K562 (cell line): Measurements from ENCODE around the gene FOXS1. TPM values are rescaled to one million over a fixed set of nuclear protein-coding genes. Genes with fewer than 3 reads are reported as not detected.

Source experiments
- ATAC-seq: fragments of 200-7000 bp; cut with Tn5 transposase; 3 replicates; pipeline ENCODE4 v1.9.1; 2020; ENCODE audit warnings: moderate library complexity
- BruUV-seq: library from RNA; stranded (reverse); fragments of 400-500 nt; replicated peaks from 2 replicates; lab custom pipeline; 2021; lab: Mats Ljungman, UMichigan
- CTCF ChIA-PET: fragments of 300-600 bp; formaldehyde crosslinking; extraction: SDS; loops from one replicate; lab custom pipeline; 2021; ENCODE audit warnings: low intra/inter-chr PET ratio; lab: Yijun Ruan, JAX
- POLR2A ChIA-PET: fragments of 300-600, 350-650 bp; sonication (Branson Sonifier 250); formaldehyde crosslinking; extraction: SDS; loops from one replicate; lab custom pipeline; 2021; ENCODE audit warnings: antibody characterized with exemption, inconsistent platforms; lab: Yijun Ruan, JAX
- DNase-seq, 4 experiments: peaks; one replicate each; pipeline versions ENCODE4 v3.0.0 to v3.0.0-alpha.2; 2011 to 2018; ENCODE audit warnings: low spot score in 3 of 4, mixed read lengths in 3 of 4; ENCODE audit errors: extremely low read depth in 1 of 4
- FAIRE-seq: peaks from 2 replicates; lab custom pipeline; 2011; peaks lifted over from hg19 to GRCh38; lab: Jason Lieb, UNC
- H2AFZ ChIP-seq: 2 replicates; pipeline ENCODE4 v1.6.0; 2011; ENCODE audit warnings: low read depth, low read length, control low read depth, inconsistent platforms
- H3K27ac ChIP-seq: fragments of 200-600 bp; 3 replicates; pipeline ENCODE4 v1.8.0; 2011; ENCODE audit warnings: low read depth, mild to moderate bottlenecking, control low read depth, inconsistent platforms, low read length, moderate library complexity, mixed read lengths; ENCODE audit errors: extremely low read depth
- H3K27me3 ChIP-seq, 2 experiments: fragments of 300-600 bp in 1 of 2; 2 replicates in 1 of 2; 3 replicates in 1 of 2; pipeline versions ENCODE4 v1.6.0 to v1.8.0; 2011; ENCODE audit warnings: inconsistent platforms in 2 of 2, low read length in 2 of 2, mild to moderate bottlenecking in 1 of 2, mixed read lengths in 1 of 2, moderate library complexity in 1 of 2; ENCODE audit not compliant: control insufficient read depth in 2 of 2, insufficient read depth in 2 of 2
- H3K36me3 ChIP-seq: fragments of 300-600 bp; 3 replicates; pipeline ENCODE4 v1.8.0; 2011; ENCODE audit warnings: mild to moderate bottlenecking, low read length, inconsistent platforms; ENCODE audit not compliant: control insufficient read depth, insufficient read depth
- H3K4me1 ChIP-seq, 2 experiments: fragments of 200-600 bp in 1 of 2; replicated peaks in 1 of 2; 2 replicates in 1 of 2; 3 replicates in 1 of 2; pipeline versions ENCODE4 v1.5.1 to v1.8.0; 2011; ENCODE audit warnings: inconsistent platforms in 2 of 2, low read length in 2 of 2, mild to moderate bottlenecking in 1 of 2, mixed read lengths in 1 of 2, moderate library complexity in 1 of 2; ENCODE audit not compliant: control insufficient read depth in 2 of 2, insufficient read depth in 2 of 2
- H3K4me2 ChIP-seq: 2 replicates; pipeline ENCODE4 v1.6.1; 2011; ENCODE audit warnings: low read length, control low read depth, inconsistent platforms, mixed read lengths; ENCODE audit not compliant: insufficient read depth
- H3K4me3 ChIP-seq: fragments of 200-600 bp; sonication (generic), shearing (Covaris generic); 2 replicates; pipeline ENCODE4 v1.5.1; 2016; ENCODE audit warnings: control low read depth, inconsistent platforms
- H3K79me2 ChIP-seq: fragments of 200-600 bp; 3 replicates; pipeline ENCODE4 v1.8.0; 2011; ENCODE audit warnings: low read length, inconsistent platforms; ENCODE audit not compliant: control insufficient read depth, insufficient read depth
- H3K9ac ChIP-seq, 2 experiments: 2 replicates each; pipeline versions ENCODE4 v1.6.0 to v1.6.1; 2011; ENCODE audit warnings: low read depth in 2 of 2, low read length in 2 of 2, control low read depth in 1 of 2, inconsistent platforms in 1 of 2, mild to moderate bottlenecking in 1 of 2, mixed read lengths in 1 of 2; ENCODE audit not compliant: insufficient read depth in 1 of 2
- H3K9me1 ChIP-seq: one replicate; pipeline ENCODE4 v1.6.0; 2011; ENCODE audit warnings: inconsistent platforms, mild to moderate bottlenecking, low read length, moderate library complexity; ENCODE audit not compliant: control insufficient read depth, insufficient read depth
- H3K9me3 ChIP-seq: replicated peaks from 2 replicates; pipeline ENCODE4 v1.5.1; 2011; ENCODE audit warnings: low read depth, low read length, inconsistent platforms; ENCODE audit not compliant: control insufficient read depth, insufficient read depth
- H4K20me1 ChIP-seq: replicated peaks from 2 replicates; pipeline ENCODE4 v1.6.1; 2011; ENCODE audit warnings: low read length, inconsistent platforms, mixed read lengths; ENCODE audit not compliant: control insufficient read depth, insufficient read depth
- ARID1B ChIP-seq: fragments of 450-650 bp; IDR thresholded peaks from 2 replicates; pipeline ENCODE4 v1.6.1; 2016; ENCODE audit warnings: antibody characterized with exemption, mild to moderate bottlenecking, inconsistent platforms
- CBFA2T3 ChIP-seq: fragments of 450-650 bp; IDR thresholded peaks from 2 replicates; pipeline ENCODE4 v1.6.1; 2017
- CEBPB ChIP-seq: fragments of 450-650 bp; IDR thresholded peaks from 2 replicates; pipeline ENCODE4 v1.6.1; 2016; ENCODE audit warnings: missing genetic modification characterization, missing compliant biosample characterization
- EP400 ChIP-seq: fragments of 450-650 bp; IDR thresholded peaks from 2 replicates; pipeline ENCODE4 v1.6.1; 2017; ENCODE audit warnings: antibody characterized with exemption, mild to moderate bottlenecking, moderate library complexity
- FOXM1 ChIP-seq, 2 experiments: fragments of 450-650 bp in 1 of 2; sonication (generic) in 1 of 2; formaldehyde crosslinking in 1 of 2; IDR thresholded peaks; 2 replicates each; pipeline versions ENCODE4 v1.6.1 to v1.9.0; 2017 to 2022; ENCODE audit warnings: low read depth in 2 of 2, mild to moderate bottlenecking in 2 of 2, missing genetic modification reagents in 1 of 2, moderate library complexity in 1 of 2
- HIVEP1 ChIP-seq: fragments of 250-450 bp; sonication (Bioruptor Pico); IDR thresholded peaks from 2 replicates; pipeline ENCODE4 v1.4.0; 2020; ENCODE audit warnings: mild to moderate bottlenecking
- KDM1A ChIP-seq, 2 experiments: fragments of 450-650 bp; IDR thresholded peaks; 2 replicates each; pipeline ENCODE4 v1.6.1; 2016; ENCODE audit warnings: mild to moderate bottlenecking in 2 of 2
- LCOR ChIP-seq: sonication (generic); formaldehyde crosslinking; IDR thresholded peaks from 2 replicates; pipeline ENCODE4 v1.8.0; 2022; ENCODE audit warnings: mild to moderate bottlenecking, missing genetic modification reagents
- RBM14 ChIP-seq: fragments of 200-400 bp; formaldehyde crosslinking; IDR thresholded peaks from 2 replicates; pipeline ENCODE4 v1.6.1; 2018; ENCODE audit warnings: low read depth, mild to moderate bottlenecking, low read length, moderate library complexity, borderline replicate concordance; ENCODE audit not compliant: insufficient read depth
- SRSF7 ChIP-seq: fragments of 200-400 bp; formaldehyde crosslinking; optimal IDR thresholded peaks from 2 replicates; pipeline ENCODE3; 2017; ENCODE audit warnings: mild to moderate bottlenecking, low read depth, low read length
- ZFP1 ChIP-seq: fragments of 450-650 bp; formaldehyde crosslinking; IDR thresholded peaks from 2 replicates; pipeline ENCODE4 v1.4.0; 2020; ENCODE audit warnings: mild to moderate bottlenecking, mixed read lengths
- ZNF133 ChIP-seq: fragments of 250-450 bp; sonication (Bioruptor Pico); IDR thresholded peaks from 2 replicates; pipeline ENCODE4 v1.4.0; 2020; ENCODE audit warnings: mild to moderate bottlenecking
- ZNF23 ChIP-seq: fragments of 250-450 bp; sonication (Bioruptor Pico); IDR thresholded peaks from 2 replicates; pipeline ENCODE4 v1.4.0; 2020; ENCODE audit warnings: mild to moderate bottlenecking
- ZNF24 ChIP-seq: fragments of 450-650 bp; IDR thresholded peaks from 2 replicates; pipeline ENCODE4 v1.6.1; 2016
- ZNF778 ChIP-seq: fragments of 450-650 bp; formaldehyde crosslinking; IDR thresholded peaks from 2 replicates; pipeline ENCODE4 v1.4.0; 2020; ENCODE audit warnings: mild to moderate bottlenecking, moderate library complexity
- WGBS: fragments of 100-300 bp; shearing (Covaris generic); methylation state at CpG from one replicate; pipeline ENCODE4 v1.1.6; 2016; ENCODE audit warnings: low coverage, mixed read lengths; ENCODE audit not compliant: insufficient coverage; ENCODE audit errors: missing lambda C conversion rate; 5-methylcytosine and 5-hydroxymethylcytosine counted together
- in situ Hi-C: fragments of 300-500 bp; cut with MboI; formaldehyde crosslinking; loops from 4 replicates; pipeline ENCODE4 v1.15.0; 2018; ENCODE audit warnings: inconsistent platforms, mixed read lengths
- intact Hi-C: fragments of 100-400 bp; cut with micrococcal nuclease; formaldehyde crosslinking; loops from 2 replicates; pipeline ENCODE4 v1.14.2; 2022
- polyA plus RNA-seq, 8 experiments: library from polyadenylated mRNA; depleted of rRNA in 4 of 8; stranded (reverse) in 5 of 8; unstranded in 3 of 8; fragments of >200 nt; fragmentation: Nextera tagmentation in 2 of 8; fragmentation: Illumina TruSeq in 1 of 8; extraction: Ambion mirVana in 2 of 8; extraction: Trizol in 1 of 8; gene quantifications; 2 replicates each; pipeline versions ENCODE4 v1.2.1 to v1.2.3, GENCODE V29; 2011 to 2014; ENCODE audit warnings: inconsistent platforms in 1 of 8, missing spikeins in 1 of 8
- total RNA-seq, 7 experiments: library from RNA; depleted of rRNA in 6 of 7; stranded (reverse); fragments of >200 nt in 6 of 7; fragmentation: Illumina TruSeq in 2 of 7; extraction: Trizol in 2 of 7; gene quantifications; 2 replicates each; pipeline versions ENCODE4 v1.2.1 to v1.2.3, GENCODE V29; 2011 to 2021; ENCODE audit warnings: low replicate concordance in 1 of 7
- TF ChIP-seq, protein P1 (sequence below): fragments of 150-350 bp; IDR thresholded peaks from 2 replicates; pipeline ENCODE4 v1.6.1; 2014; ENCODE audit warnings: low read depth, mild to moderate bottlenecking, low read length, borderline replicate concordance
- TF ChIP-seq, protein P2 (sequence below): fragments of 250-450 bp; sonication (Bioruptor Pico); IDR thresholded peaks from 2 replicates; pipeline ENCODE4 v1.8.0; 2021; ENCODE audit warnings: moderate library complexity, mild to moderate bottlenecking, inconsistent platforms

The FOXS1 gene
- total and polyA plus RNA-seq, 9 of the 15 experiments (the other 6 are each of a cell fraction or from before 2014, with no cell fraction given), result not detected

DNA sequence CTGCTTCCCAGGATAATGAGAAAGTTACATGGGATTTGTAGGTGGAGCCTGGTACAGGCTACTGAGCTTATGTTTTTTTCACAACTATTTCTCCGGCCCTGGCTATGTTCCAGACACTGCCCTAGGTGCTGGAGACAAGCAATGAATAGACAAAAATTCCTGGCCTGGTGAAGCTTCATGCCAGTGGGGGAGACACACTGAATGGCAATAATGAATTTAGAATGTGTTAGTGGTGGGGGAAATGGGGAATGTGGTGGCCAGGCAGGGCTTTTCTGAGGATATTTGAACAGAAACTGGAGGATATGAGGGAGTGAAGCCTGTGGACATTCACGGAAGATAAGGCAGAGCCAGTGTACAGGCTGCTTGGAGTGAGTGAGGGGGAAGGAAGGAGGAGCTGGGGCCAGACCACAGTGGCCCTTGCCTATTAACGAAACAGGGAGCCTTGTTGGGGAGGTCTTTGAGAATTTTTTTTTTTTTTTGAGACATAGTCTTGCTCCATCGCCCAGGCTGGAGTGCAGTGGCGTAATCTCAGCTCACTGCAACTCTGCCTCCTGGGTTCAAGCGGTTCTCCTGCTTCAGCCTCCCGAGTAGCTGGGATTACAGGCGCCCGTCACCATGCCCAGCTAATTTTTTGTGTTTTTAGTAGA, 6.6 kb downstream of the FOXS1 start:
- peak; percentile 15; the same call in 1 of the 3 replicates for ATAC-seq
- in situ Hi-C loops, result loop anchor here (25.0 kb wide), 1 partner anchor 824 kb away; the partner anchor contains the start of gene C20orf203
- TF ChIP-seq HIVEP1 (CRISPR knock-in tag) (no peak), CBFA2T3 (0 out of 2 replicates have a peak, but pooled peaks have one; percentile 39), CEBPB (peak; percentile 53), SRSF7 (no peak), LCOR (CRISPR knock-in tag) (no peak), ZNF778 (CRISPR knock-in tag) (no peak), ZNF133 (CRISPR knock-in tag) (no peak), ARID1B (peak; percentile 42; the same call in 1 of the 2 replicates), KDM1A (IDR thresholded peaks at IDR 0.05) (0 out of 4 replicates have a peak, but pooled peaks of 1 of the 2 experiments have one; percentile 20), ZNF23 (CRISPR knock-in tag) (no peak), EP400 (no peak), FOXM1 (IDR thresholded peaks at IDR 0.05; ENCODE audit: low read depth) (no peak), FOXM1 (CRISPR knock-in tag; IDR thresholded peaks at IDR 0.05; ENCODE audit: low read depth) (no peak), ZNF24 (peak; percentile 66), RBM14 (no peak), ZFP1 (CRISPR knock-in tag) (no peak)
- TF ChIP-seq, protein P1, sequence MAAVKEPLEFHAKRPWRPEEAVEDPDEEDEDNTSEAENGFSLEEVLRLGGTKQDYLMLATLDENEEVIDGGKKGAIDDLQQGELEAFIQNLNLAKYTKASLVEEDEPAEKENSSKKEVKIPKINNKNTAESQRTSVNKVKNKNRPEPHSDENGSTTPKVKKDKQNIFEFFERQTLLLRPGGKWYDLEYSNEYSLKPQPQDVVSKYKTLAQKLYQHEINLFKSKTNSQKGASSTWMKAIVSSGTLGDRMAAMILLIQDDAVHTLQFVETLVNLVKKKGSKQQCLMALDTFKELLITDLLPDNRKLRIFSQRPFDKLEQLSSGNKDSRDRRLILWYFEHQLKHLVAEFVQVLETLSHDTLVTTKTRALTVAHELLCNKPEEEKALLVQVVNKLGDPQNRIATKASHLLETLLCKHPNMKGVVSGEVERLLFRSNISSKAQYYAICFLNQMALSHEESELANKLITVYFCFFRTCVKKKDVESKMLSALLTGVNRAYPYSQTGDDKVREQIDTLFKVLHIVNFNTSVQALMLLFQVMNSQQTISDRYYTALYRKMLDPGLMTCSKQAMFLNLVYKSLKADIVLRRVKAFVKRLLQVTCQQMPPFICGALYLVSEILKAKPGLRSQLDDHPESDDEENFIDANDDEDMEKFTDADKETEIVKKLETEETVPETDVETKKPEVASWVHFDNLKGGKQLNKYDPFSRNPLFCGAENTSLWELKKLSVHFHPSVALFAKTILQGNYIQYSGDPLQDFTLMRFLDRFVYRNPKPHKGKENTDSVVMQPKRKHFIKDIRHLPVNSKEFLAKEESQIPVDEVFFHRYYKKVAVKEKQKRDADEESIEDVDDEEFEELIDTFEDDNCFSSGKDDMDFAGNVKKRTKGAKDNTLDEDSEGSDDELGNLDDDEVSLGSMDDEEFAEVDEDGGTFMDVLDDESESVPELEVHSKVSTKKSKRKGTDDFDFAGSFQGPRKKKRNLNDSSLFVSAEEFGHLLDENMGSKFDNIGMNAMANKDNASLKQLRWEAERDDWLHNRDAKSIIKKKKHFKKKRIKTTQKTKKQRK, result no peak
- TF ChIP-seq, protein P2, sequence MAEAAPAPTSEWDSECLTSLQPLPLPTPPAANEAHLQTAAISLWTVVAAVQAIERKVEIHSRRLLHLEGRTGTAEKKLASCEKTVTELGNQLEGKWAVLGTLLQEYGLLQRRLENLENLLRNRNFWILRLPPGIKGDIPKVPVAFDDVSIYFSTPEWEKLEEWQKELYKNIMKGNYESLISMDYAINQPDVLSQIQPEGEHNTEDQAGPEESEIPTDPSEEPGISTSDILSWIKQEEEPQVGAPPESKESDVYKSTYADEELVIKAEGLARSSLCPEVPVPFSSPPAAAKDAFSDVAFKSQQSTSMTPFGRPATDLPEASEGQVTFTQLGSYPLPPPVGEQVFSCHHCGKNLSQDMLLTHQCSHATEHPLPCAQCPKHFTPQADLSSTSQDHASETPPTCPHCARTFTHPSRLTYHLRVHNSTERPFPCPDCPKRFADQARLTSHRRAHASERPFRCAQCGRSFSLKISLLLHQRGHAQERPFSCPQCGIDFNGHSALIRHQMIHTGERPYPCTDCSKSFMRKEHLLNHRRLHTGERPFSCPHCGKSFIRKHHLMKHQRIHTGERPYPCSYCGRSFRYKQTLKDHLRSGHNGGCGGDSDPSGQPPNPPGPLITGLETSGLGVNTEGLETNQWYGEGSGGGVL (CRISPR knock-in tag), result no peak

More for the DNA sequence above, 6.6 kb downstream of the FOXS1 start:
- ChIA-PET POLR2A (interaction anchor here (0.6 to 1.3 kb wide), 7 partner anchors 12 to 284 kb away, joined by 3 to 4 read pairs (median 3); partner anchors contain the start of gene PDRG1), CTCF (interaction anchor here (1.3 kb wide), 1 partner anchor 8 kb away, joined by 3 read pairs; no protein-coding TSS in a partner anchor)
- 0 out of 2 replicates have a peak, but pooled peaks cover 6% of the 10 kb centered on the region for H4K20me1 ChIP-seq
- H3K4me3 ChIP-seq, result no peak overlapping the region
- BruUV-seq, result no TSS peak
- DNase-seq (peak in 2 of 4 experiments; percentile 36 to 46), FAIRE-seq (peak; percentile 84)
- peak overlapping the region; percentile 43; the same call in 1 of the 2 replicates for H3K4me2 ChIP-seq
- peak overlapping the region in 1 of 2 experiments; percentile 55; a peak in 2 of 4 replicates for H3K9ac ChIP-seq
- H2AFZ ChIP-seq, result 0 out of 2 replicates have a peak overlapping the region, but pooled peaks have one; percentile 38
- H3K4me1 ChIP-seq, result peaks cover 35 to 56% of the 10 kb centered on the region in 2 experiments
- no peaks in the 10 kb centered on the region for H3K9me3 ChIP-seq
- no peaks in the 10 kb centered on the region for H3K9me1 ChIP-seq
- H3K27me3 ChIP-seq, result no peaks in the 10 kb centered on the region; a peak in 1 of 5 replicates
- 46% methylated on average over 9 of the region's 9 CpGs for WGBS
- 0 out of 3 replicates have a peak overlapping the region, but pooled peaks have one; percentile 15 for H3K27ac ChIP-seq
- intact Hi-C loops, result loop anchor here (5.0 kb wide), 1 partner anchor 276 kb away; no protein-coding TSS in a partner anchor
- no peaks in the 10 kb centered on the region for H3K36me3 ChIP-seq
- H3K79me2 ChIP-seq, result no peaks in the 10 kb centered on the region
